HG03060 (cell line): ENCODE results near the gene FBXO10.
"Not testable (repeated sequence)": the region's sequence is repeated elsewhere in the genome, so short reads cannot be mapped to it uniquely, and the experiment has no call there.

Source experiments
- ATAC-seq: cut with Tn5 transposase; IDR thresholded peaks from one replicate; pipeline ENCODE4 v1.9.1; 2021; ENCODE audit warnings: low read depth, moderate number of reproducible peaks; ENCODE audit not compliant: unreplicated experiment

FBXO10 gene

GRCh38 chr9:37514999-37515398 lies 61.2 kb downstream of the FBXO10 start:
- no peak for ATAC-seq

- not testable (repeated sequence) for ATAC-seq
Observed at GRCh38 chr9:37514415-37514814, 61.8 kb downstream of the FBXO10 start.

- ATAC-seq = no peak
Observed at GRCh38 chr9:37512437-37512836, 63.7 kb downstream of the FBXO10 start.

DNA sequence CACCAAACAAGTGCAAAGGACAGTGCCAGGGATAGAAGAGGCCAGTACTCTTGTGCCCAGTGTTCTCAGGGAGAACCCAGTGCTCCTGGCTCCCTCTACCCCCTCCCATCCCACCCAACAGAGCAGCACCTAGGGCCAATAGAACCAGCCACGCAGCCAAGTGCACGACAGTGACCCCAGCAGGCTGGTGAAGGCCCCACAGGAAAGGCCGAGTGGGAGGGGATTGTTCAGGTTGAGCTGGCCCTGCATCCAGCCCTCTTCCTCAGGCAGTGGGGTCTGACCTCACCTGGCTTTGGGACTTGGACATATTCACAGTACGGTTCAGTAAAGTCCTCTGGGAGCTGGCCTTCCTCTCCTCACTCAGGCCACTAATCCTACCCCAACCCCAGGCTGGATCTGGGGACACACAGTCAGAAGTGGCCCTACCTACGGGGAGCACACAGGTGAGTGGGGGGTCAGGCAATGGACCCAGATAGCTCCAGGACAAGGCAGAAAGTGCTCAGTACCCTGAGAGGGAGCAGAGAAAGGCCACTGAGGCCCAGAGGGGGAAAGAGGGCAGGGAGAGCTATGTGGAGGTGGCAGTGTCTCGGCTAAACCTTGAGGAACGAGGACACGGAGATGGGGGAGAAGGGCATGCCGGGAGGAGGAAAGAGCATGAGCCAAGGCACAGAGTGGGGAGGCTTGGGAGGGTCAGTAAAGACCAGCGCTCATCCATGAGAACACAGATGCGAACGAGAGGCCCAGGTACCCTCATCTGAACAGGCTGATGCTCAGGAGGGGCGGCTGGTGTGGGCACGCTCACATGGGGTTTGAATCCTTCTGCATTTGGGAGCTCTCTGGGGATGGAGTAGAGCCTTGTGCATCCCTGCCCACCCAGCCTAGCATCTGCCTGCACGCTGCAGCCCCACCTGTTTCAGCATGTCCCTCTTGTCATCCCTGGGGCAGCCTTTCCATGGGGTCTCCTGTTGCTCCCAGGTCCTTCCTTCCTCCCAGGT lies 64.9 kb downstream of the FBXO10 start:
- ATAC-seq = no peak

DNA sequence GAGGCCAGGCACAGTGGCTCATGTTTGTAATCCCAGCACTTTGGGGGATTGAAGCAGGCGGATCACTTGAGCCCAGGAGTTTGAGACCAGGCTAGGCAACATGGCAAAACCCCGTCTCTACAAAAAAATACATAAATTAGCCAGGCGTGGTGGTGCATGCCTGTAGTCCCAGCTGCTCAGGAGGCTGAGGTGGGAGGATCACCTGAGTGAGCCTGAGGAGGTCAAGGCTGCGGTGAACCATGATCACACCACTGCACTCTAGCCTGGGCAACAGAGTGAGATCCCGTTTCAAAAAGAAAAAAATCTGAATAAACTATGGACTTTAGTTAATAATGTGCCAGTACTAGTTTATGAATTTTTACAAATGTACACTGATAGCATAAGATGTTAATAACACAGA lies 66.1 kb downstream of the FBXO10 start:
- ATAC-seq = not testable (repeated sequence)

DNA sequence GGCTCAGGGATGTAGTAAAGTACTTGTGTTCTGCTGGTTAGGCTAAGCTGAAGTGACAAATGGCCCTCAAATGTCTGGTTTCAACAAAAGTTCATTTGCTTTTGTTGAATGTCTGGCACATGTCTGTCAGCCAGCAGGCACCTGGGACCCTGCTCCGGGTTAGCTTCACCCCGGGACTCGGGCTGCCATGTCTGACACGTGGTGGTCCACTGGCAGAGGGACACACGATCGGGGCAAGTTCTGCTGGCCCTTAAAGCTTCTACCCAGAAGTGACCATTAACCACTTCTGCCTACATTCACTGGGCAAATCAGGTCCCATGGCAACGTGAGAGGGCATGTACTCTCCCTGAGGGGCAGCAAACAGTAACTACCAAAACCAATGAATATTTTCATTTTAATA lies 66.6 kb downstream of the FBXO10 start:
- no peak for ATAC-seq

GRCh38 chr9:37508834-37509206 lies 67.4 kb downstream of the FBXO10 start:
- no peak for ATAC-seq

DNA sequence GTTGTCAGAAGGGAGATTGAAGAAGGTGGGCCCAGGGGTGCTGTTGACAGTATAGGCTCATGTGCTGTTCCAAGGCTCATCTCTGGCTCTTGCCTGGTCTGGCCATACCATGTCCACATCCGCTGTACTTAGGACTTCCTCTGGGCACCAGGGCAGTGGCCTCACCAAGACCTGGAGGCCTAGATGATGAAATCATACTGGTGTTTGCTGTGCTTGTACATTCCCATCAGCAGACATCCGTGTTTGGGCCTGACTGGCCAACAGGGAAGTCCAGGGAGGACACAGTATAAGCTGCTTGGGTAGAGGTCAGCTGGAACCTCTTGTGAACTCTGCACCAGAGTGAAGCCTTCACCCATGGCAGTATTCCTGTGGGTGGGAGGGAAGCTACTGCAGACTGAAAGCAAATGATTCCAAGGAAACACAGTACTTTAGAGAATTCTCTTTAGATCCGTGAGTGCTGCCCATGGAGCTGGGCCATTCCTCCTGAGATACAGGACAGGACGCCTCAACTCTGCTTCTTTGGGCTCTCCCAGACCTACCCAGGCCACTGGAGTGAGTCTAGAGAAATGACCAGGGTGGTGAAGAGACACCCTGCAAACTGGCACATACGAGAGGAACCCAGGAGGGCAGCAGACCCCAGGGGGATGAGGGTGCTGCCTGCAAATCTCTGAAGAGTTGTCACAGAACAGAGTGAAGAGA lies 67.9 kb downstream of the FBXO10 start:
- no peak for ATAC-seq

GRCh38 chr9:37507566-37508134 lies 68.5 kb downstream of the FBXO10 start:
- ATAC-seq = no peak

DNA sequence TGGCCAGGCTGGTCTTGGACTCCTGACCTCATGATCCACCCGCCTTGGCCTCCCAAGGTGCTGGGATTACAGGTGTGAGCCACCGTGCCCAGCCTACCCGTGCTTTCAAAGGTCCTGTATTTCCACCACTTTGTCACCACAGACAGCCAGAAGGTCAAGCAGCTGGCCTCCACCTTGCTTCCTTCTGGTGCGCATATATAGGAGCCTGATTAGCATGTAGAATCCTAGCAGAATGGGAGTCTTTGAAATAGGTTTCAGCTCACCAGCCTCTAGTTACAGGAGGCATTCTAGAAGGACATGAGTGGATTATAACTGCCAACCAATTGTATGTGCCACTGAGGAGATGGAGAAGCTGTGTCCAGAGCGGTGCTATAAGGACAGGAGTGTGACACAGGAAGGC lies 71.6 kb downstream of the FBXO10 start:
- ATAC-seq = no peak

DNA sequence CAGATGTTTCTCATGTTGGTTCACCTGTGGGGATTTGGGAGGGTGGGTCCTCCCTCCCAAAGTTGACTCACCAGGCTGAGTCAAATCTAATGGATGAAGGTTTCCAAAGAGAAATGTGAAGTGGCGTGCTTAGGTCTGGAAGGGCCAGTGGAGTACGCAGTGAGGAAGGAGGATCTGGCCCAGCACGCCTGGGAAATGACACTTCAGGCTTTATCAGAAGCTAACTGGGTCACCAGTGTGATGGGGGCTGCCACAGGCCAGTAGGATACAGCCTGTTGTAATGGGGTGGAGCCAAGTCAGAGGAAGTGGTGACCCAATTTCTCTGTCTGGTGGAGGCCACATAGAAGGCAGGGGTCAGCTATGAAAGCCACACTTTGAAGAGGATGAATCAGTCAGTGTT lies 72.4 kb downstream of the FBXO10 start:
- no peak for ATAC-seq

DNA sequence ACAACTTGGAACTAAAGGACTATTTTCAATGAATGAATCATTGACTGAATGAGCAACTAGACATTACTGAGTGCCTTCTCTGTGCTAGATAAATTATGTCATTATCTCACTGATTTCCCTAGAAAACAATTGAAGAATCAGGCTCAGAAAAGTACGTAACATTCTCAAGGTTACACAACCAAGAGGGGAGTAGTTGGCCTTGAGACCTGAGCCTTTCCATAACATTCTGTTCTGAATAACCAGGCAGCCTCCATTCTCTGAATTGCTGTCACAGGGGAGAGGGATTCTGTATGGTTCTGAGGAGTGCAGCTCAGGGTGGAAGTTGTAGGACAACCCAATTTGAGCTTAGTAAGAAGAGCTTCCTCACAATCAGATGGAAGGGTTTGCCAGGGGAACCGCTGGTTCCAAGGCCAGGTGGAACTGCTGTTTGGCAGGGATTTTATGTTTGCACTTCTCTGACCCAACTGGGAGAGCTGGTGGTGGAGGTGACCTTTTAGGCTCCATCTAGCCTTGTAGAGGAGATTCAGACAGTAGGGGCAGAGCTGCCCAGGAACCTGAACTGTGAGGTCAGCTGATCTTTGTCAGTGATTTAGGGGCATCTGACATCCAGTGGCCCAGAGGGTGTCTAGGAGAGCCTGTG lies 74.1 kb downstream of the FBXO10 start:
- ATAC-seq = no peak

GRCh38 chr9:37499297-37499696 lies 76.9 kb downstream of the FBXO10 start:
- ATAC-seq = no peak

DNA sequence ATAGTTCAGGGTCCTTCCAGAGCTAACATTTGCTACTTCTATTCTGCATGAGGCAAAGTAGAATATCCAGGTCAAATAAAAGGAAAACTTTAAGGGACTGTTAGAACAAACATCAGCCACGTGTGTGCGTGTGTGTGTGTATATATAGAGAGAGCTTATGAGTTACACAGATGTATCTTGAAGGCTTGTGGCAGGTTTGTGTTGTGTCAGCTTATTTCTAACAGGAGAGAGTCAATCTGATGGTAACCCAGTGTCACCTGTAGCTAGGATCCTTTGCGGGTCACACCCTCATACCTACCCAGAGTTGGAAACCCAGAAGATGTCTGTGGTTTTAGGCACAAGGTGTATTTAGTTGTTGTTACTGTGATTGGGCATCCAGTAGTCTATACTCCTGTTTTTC lies 77.7 kb downstream of the FBXO10 start:
- no peak for ATAC-seq

DNA sequence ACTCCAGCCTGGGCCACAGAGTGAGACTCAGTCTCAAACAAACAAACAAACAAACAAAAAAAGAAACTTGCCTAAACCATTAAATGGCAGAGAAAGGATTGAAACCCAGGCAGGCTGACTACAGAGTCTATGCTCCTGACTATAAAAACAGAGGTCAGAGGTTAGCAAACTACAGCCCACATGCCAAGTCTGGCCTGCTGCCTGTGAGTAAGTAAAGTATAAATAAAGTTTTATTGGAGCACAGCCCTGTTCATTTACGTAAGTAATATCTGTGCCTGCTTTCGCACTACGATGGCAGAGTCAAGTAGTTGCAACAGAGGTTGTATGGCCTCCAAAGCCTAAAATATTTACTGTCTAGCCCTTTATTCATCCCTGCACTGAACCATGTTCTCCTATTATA lies 78.9 kb downstream of the FBXO10 start:
- ATAC-seq = no peak

DNA sequence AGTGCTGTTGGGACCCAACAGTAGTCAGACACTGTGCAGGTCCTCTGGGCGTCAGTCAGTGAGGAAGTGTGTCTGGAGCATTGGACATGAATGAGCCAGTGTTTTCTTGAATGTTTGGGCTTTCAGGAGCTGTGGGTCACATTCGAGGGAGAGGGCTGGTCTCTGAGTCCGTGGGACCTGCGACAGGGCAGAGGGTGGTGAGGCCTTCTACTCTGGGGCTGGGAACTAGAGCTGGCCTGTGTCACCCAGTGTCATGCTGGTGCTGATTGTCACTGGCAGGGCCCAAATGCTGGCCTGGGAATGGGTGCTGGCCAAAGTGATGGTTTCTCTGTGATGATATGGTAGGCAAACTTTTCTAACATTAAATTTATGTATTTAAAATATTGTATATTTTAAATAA lies 80.2 kb downstream of the FBXO10 start:
- ATAC-seq = no peak

GRCh38 chr9:37495571-37495970 lies 80.6 kb downstream of the FBXO10 start:
- no peak for ATAC-seq

- no peak for ATAC-seq
Observed at GRCh38 chr9:37491939-37492338, 84.2 kb downstream of the FBXO10 start.

GRCh38 chr9:37486616-37487548 lies 89.3 kb downstream of the FBXO10 start:
- ATAC-seq = no peak

DNA sequence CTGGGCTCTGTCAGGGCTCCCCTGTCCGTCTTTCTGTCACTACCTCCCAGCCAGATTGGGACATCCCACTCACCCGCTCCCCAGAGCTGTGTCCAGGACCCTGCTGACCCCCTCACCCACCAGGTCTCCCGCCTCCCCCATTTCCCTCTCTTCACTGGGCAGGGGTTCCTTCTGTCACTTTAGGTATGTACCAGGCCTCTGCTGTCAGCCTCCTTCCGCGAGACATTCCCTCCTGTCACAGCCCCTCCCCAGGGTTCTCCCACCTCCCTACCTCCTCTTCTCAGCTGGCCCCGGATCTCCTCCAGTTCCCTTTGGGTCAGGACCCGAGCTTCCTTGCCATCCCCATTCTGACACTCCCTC lies 89.9 kb downstream of the FBXO10 start:
- ATAC-seq = no peak
